Sciatic nerve (tissue), 2 donors: ENCODE measurements around the gene SCIN. TPM values are rescaled to one million over a fixed set of nuclear protein-coding genes. Genes with fewer than 3 reads are reported as not detected.

Source experiments
- ATAC-seq: fragments of 200-7000 bp; cut with Tn5 transposase; one replicate; pipeline ENCODE4 v1.9.1; 2020; ENCODE audit warnings: mild to moderate bottlenecking, moderate library complexity
- DNase-seq: peaks from one replicate; pipeline ENCODE4 v3.0.0-alpha.2; 2020; ENCODE audit warnings: low spot score
- intact Hi-C: fragments of 100-400 bp; cut with DNase I; formaldehyde crosslinking; loops from one replicate; pipeline ENCODE4 v1.14.2; 2022
- total RNA-seq: library from RNA; stranded (reverse); fragmentation: NEBNext Ultra II Directional; extraction: Animal tissue kit (Norgen Biotek cat#: 25700); gene quantifications from one replicate; pipeline ENCODE4 v1.2.1, GENCODE V29; 2021
- donor health status: DM: no; HTN: no; CAD: no.
- donor health status: DM: no; HTN: no; CAD: no.

The SCIN gene
- total RNA-seq, 1 donor from 2014 or later, result 9.8 TPM

DNA sequence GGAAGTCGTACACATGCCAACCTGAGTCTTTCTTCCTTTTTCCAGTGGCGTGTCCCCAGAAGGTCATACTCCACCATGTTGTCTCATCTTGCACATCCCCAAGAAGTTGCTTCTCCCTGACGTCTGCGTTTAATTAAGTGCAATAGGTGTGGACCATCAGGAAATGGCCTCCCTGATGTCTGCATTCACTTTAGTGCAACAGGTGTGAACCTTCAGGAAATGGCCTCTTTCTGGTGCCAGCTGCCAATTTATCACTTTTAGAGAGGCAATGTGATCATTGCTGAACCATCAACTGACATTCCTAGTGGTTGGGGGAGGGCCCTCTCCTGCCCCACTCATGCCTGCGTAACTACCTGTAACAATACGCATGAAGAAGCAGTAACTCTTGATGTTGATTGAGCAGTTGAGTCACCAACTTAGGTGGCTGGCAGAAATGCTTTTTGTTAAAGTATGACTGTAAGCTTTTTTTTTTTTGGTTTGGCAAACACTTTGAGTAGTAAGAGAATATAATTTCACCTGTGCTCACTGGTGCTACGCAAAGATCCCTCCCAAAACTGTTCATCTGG, 25.8 kb downstream of the SCIN start:
- no peak for DNase-seq
- intact Hi-C loops, result no loop called here
- ATAC-seq, result no peak

DNA sequence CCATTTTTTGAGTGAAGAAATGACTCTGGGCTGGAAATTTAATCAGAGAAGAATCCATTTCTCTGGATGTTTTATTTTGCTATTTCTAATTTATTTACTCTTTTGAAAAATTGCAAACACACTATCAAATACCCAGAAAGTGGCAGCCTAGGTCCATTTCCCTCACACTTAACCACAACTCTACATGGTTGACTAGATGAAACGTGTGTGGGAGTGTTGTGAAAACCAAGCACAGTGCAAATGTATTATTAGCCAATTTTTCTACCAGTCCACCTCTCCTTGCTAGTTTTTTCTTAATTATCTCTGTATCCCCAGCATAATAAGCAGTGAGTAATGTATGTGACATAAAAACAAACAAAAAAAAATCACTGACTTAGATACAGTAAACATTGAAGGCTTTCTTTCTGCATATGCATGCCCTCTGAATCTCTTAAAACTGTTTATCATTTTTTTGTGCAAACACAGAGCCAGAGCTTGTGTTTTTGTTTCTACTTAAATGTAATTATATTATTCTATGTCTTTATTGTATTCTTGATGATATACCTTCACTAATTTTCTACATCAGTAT, 30.9 kb downstream of the SCIN start:
- DNase-seq (no peak), ATAC-seq (no peak)
- intact Hi-C loops, result no loop called here

DNA sequence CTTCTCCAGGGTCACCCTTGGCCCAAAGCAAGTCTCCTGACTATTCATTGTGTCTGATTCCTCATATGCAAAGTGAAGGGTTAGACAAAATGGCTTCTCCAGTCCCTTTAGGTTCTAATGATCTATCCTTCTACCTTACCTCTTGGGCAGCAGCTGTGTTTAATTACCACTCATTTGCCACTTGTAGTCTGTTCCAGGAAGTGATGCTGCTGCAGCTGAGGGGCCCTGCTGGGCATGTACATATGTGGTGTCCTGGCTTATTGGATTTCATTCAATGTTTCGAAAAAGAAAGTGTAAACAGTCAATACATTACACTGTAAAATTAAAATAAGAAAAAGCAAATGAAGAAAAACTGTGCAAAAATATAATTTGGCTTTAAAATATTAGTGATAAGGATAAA, 36.6 kb downstream of the SCIN start:
- ATAC-seq, result no peak
- intact Hi-C loops, result no loop called here
- no peak for DNase-seq

DNA sequence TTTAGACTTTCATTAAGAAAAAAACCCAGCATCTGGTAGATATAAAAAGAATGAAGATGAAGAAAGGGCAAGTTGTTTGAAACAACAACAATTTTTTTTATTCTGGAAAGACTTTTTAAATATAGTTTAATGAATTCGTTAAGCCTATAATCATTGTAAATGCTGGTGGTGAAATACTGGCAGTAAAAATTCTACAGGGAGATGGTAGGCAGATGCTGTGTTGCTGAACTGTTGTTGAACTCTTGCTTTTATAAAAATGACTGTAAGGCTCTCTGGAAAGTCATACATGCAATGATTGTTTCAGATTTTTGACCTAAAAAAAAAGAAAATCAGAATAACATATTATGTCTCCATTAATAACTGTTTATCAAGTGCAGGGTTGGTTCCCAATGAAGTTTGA, 39.0 kb downstream of the SCIN start:
- intact Hi-C loops, result no loop called here
- ATAC-seq (no peak), DNase-seq (no peak)

DNA sequence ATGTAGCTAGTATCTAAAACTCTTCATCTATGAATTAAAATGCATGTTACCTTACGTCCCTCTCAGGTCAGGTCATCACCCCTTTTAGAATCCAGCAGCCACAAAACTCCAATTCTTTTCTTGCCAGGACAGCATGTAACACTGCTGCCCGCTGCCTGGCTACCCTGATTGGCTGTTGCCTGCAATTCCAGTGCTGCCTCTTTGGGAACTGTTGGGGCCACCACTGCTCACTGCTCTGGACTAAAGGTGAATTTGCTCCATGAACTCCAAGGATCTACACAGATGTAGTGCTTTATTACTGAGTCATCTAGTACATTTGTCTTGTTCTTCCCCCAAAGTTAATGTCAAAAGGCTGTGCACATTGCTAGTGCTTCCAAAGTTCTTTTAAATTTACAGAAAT, 40.4 kb downstream of the SCIN start:
- intact Hi-C loops, result no loop called here
- DNase-seq (no peak), ATAC-seq (no peak)

DNA sequence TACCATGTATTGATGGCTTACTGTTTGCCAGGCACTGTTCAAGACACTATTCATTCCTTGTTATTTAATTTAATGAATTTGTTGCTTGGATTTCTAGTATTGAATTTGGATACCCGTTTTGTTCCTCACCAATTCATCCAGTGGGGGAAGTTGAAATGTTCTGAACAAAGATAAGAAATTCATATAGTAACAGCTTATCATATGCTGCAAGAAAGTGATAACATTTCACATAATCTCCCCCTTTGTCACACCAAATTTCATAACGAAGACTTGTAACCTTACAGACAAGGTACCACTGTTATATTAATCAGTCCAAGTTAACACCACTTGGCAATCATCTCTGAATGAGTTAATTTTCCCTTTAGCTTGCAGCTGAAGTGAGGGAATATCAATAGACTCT, 42.1 kb downstream of the SCIN start:
- DNase-seq, result no peak
- ATAC-seq, result no peak
- intact Hi-C loops, result no loop called here

DNA sequence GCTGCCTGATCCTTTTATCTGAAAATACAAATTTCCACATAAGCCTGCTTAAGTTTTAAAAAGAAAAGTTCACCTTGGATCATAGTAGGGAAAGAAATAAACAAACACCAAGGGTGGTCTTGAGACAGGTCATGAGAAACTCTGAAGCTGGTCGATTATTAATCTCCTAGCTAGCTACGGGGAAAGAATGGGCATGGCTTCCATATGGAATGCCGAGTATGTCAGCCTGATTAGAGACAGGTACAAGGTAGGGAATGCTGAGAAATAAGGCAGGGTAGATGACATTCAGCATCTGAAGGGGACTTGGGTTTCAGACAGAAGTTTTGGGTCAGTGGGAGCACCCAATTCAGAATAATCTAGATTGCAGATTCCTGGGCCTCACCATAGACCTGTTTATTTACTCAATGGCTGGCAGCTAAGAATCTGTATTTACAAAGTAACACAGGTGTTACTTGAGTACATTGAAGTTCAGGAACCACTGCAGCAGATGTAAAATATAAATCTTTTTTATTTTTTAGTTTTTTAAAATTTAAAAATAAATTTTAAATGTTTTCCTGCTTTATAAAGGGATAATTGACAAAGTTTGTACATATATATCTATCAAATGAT, 49.0 kb downstream of the SCIN start:
- DNase-seq (no peak), ATAC-seq (no peak)
- intact Hi-C loops, result no loop called here

DNA sequence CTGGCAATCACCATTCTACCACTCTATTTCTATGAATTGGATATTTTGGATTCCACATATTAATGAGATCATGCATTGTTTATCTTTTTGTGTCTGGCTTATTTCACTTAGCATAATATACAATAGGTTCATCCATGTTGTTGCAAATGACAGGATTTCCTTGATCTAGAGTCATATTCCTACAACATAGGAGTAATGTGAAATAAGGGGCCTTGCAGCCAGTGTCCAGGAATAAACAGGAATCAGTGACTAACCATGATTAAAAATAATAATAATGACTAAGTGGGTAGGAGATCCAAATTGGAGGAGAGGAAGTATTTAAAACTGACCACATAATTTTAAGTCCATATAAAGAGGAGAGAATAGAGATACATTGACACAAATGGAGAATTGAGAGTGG, 49.9 kb downstream of the SCIN start:
- intact Hi-C loops, result no loop called here
- ATAC-seq, result no peak
- no peak for DNase-seq

DNA sequence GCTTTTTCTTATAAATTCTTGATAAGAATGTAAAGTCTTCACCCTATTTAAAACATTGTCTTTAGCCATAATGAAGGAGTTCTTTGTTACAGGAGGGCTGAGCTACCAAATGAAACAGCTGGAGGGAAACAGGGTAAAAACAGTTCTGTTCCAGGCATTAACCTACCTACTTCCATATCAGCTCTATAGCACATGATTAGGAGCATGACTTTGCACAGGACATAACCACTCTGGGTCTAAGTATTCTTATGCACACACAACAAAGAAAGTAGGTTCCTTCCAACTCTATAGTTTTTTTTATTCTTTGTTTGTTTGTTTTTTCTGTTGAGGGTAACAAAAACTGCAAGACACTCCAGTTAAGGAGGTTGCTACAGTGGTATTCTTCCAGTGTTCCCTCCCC, 52.7 kb downstream of the SCIN start:
- peak; percentile 30 for ATAC-seq
- intact Hi-C loops, result no loop called here
- DNase-seq, result no peak

DNA sequence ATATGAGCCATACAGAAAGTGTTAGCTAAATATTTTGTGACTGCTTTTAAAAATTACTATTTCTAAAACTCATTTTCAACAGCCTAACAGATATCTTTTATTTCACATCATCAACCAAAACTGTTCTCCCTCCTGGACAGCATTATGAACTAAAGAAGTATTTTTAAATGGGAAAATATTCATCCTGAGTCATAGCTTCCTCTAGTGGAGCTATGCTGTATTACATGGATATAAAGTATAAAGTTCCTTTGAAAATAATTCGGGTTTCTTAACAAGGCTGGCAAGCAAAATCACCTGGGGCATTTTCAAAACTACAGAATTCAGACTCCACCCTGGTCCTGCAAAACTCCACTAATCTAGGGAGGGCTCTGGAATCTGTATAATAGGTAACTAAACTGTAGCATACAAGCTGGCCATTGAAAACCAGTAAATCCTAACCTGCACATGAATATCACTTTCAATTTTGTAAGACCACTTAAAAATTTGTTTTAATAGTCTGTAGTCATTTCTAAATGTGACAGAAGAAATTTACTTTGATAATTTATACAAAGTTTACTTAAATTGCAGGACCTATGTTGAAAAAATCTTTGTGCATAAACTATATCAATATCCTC, 53.5 kb downstream of the SCIN start:
- intact Hi-C loops, result no loop called here
- DNase-seq (no peak), ATAC-seq (peak; percentile 76)

DNA sequence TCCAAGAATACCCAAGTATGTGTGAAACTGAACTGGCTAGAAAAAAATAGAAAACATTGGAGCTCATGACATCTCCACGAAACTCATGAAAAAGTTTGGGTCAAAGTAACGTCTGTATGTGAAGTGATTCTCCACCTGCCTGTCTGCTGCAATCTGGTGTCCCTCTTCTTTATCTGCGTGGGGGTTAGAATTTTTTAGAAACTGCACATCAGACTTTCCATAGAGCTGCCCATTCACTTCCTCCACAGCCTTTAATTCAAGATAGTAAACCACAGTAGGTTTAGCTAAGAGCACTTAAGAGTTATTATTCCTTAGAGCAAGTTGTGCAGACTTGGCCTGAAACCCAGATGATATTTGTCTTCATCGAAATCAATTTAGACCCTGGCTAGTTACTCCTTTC, 55.3 kb downstream of the SCIN start:
- ATAC-seq, result no peak
- no peak for DNase-seq
- intact Hi-C loops, result no loop called here

DNA sequence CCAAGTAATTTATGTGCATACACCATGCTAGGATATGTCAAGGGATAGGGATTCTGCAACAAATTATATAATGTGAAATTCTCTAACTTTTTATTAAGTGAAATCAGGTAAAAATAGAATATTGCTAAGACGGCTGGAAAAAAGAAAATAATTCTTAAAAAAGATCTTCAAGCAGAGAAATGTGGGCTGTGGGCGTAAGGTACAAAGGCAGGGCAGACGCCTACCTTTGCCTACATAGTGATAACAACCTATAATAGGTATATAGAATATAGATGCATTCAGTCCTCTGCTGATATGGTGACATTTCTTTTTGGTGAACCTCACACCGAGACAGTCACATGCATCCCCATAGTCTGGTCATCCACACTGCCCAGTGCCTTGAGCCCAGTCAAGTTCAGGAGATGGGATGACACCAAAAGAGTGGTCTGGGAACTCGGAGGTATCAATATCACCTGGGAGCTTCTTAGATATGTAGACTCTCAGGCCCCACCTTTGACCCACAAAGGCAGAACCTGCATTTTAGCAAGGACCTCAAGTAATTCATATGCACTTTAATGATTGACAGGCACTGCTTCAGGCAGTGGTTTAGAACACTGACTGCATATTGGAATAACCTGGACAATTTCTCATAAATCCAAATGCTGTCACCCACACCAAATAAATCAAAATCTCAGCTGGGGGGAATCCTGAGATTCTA, 59.4 kb downstream of the SCIN start:
- intact Hi-C loops, result no loop called here
- ATAC-seq (no peak), DNase-seq (no peak)

DNA sequence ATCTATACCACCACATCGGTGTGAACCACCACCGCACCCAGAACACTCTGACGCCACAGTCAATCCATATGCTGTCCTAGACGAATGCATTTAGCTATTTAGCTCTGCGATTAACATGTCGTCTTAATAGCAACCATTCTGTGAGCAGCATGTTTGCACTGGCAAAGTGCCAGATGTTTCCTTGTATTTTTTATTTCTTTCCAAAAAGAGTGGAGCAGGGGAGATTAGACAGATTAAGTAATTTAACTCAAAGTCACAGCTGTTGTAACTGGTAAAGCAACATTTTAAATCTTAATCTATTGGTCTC, 59.9 kb downstream of the SCIN start:
- intact Hi-C loops, result no loop called here
- DNase-seq (no peak), ATAC-seq (no peak)

DNA sequence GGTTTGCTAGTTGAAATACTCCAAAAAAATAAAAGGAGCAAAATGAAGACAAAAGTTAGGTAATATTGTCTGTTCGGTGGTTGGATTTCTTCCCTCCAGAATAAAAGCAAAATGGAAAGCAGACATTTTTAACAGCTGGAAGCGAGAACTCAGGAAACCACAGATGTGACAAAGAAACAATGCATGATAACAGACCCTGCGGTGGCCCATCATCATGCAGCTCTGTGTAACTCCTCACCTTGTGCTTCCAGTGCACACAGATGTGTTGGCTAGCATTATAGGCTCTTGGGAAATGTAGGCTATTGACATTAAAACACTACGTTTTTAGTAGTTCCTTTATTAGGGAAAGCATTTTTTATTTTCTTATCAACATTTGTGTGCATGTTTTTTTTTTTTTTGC, 63.1 kb downstream of the SCIN start:
- DNase-seq (no peak), ATAC-seq (no peak)
- intact Hi-C loops, result no loop called here

DNA sequence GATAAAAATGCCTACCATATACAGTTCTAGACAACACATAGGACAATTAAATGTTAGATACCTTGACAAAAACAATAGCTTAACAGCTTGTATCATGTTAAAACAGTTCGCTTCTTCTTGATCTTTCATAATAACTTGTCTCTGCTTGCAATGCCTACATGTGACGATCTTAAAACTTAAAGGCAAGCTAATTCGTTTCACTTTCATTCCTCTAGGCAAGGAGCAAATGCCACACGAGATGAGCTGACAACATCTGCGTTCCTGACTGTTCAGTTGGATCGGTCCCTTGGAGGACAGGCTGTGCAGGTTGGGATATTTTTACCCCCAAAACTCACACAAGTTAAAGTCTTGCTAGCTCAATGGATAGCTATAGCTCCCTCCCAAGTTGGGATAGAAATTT, 65.3 kb downstream of the SCIN start:
- DNase-seq (no peak), ATAC-seq (no peak)
- intact Hi-C loops, result no loop called here

DNA sequence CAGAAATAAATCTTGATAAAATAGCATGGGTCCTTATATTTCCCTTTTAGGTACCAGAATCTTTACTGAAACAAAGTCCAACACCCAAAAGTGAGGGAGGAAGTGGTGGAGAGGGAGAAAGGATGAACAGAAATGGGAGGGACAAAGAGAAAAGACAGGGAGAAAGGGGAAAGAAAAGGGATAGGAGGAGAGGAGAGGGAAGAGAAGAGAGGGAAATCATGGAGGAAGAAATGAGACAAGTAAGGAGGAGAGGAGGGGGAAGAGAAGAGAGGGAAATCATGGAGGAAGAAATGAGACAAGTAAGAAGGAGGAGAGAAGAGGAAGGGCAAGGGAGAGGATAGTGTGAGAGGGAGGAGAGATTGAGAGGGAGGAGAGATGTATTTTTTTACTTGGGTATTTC, 66.8 kb downstream of the SCIN start:
- ATAC-seq (no peak), DNase-seq (no peak)
- intact Hi-C loops, result no loop called here

DNA sequence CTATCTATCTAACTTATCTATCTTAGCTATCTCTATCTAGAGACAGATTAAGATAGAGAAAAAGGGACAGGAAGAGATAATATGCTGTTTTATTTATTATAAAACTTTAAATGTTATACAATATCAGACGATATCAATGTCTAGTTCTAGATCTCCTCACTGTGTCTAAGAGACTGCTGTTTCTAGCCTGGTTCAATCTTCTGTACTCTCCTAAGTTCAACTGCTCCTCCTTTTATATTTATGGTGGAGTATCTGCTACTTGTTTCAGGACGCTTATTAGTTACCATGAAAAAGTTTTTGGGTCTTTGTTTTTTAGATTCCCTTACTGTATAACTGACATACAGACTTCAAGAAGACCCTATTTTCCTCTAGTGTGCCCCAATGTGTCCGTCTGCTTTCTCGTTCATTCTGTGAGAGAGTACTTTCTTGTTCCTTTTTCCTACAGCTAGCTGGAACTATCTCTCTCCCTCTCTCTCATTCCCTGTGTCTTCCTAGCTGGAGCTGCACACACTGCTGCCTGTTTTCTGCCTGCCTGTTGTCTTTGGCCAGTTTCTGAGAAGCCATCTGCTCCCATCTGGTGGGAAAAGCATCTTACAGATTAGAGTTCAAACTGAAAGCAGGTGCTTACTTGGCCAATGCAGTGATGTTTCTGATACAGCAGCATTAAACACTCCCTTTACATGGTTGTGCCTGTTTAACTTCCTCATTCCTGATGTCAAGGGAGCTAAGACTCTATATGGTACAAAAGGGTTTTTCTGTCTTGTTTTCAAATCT, 67.5 kb downstream of the SCIN start:
- no peak for DNase-seq
- peak; percentile 92 for ATAC-seq
- intact Hi-C loops, result no loop called here

DNA sequence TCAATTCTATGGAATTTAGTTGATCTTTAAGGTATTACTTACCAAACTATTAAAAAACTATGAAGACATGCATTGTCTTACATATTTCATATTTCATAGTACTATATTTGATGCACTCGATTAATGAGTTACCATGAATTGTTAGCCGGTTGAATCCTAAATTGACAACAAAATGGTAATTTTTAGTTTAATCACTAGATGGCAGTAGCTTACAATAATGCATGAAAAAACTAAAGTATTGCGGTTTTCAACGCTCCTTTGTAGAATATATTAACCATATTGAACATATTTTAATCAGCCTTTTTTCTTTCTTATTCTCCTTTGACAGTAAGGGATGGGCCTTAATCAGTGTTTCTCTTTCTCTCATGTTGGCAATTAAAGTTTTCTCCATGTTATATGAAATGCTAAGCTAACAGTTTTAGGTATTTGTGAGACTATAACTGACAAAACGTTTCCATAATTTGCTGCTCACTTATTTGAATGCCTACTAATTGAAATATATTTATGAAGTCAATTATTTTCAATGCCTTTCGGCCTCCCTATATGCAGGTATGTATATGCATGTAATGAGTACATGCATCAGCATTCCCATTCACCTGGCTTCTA, 68.4 kb downstream of the SCIN start:
- no peak for DNase-seq
- peak; percentile 40 for ATAC-seq
- intact Hi-C loops, result no loop called here
